Stomach (tissue), 19 donors: Measurements from ENCODE around the gene DUOX2. TPM values are rescaled to one million over a fixed set of nuclear protein-coding genes. Genes with fewer than 3 reads are reported as not detected.

ENCODE experiments used
- DNase-seq, 2 donors: peaks; one replicate each; pipeline versions ENCODE4 v3.0.0 to v3.0.0-alpha.2; 2013 to 2019
- H3K27ac ChIP-seq, 5 donors: fragments of 200-600 bp in 4 of 5; sonication (generic) in 4 of 5; one replicate each; pipeline ENCODE4 v1.5.1; 2013 to 2019; ENCODE audit warnings: mild to moderate bottlenecking in 1 of 5, moderate library complexity in 1 of 5
- H3K27me3 ChIP-seq, 3 donors: fragments of 200-600 bp; sonication (generic); one replicate each; pipeline ENCODE4 v1.5.1; 2017 to 2019; ENCODE audit warnings: mixed run types in 1 of 3
- H3K36me3 ChIP-seq, 4 donors: fragments of 200-600 bp; sonication (generic); 1 replicate in 3 of 4; 2 replicates in 1 of 4; pipeline ENCODE4 v1.5.1; 2016 to 2019
- H3K4me1 ChIP-seq, 4 donors: fragments of 200-600 bp; sonication (generic); one replicate each; pipeline ENCODE4 v1.5.1; 2016 to 2019
- H3K4me3 ChIP-seq, 4 donors: fragments of 200-600 bp; sonication (generic) in 3 of 4; one replicate each; pipeline ENCODE4 v1.5.1; 2016 to 2019; ENCODE audit warnings: mild to moderate bottlenecking in 1 of 4
- H3K9me3 ChIP-seq, 4 donors: fragments of 200-600 bp; sonication (generic); one replicate each; pipeline ENCODE4 v1.5.1; 2016 to 2019
- CTCF ChIP-seq, 7 experiments: fragments of 450-650 bp in 4 of 7; fragments of 200-600 bp in 3 of 7; sonication (generic) in 3 of 7; IDR thresholded peaks; one replicate each; pipeline ENCODE4 v1.5.1; 2016 to 2019; ENCODE audit warnings: antibody characterized with exemption in 7 of 7, control low read depth in 2 of 7, mild to moderate bottlenecking in 1 of 7
- EP300 ChIP-seq: sonication (generic); formaldehyde crosslinking; IDR thresholded peaks from one replicate; pipeline ENCODE4 v1.6.1; 2017; ENCODE audit warnings: antibody characterized with exemption
- POLR2A ChIP-seq, 4 donors: fragments of 450-650 bp; IDR thresholded peaks; one replicate each; pipeline ENCODE4 v1.6.1; 2016; ENCODE audit warnings: antibody characterized with exemption in 4 of 4, control low read depth in 2 of 4, mild to moderate bottlenecking in 1 of 4, moderate library complexity in 1 of 4
- POLR2AphosphoS5 ChIP-seq, 3 donors: sonication (generic); formaldehyde crosslinking; IDR thresholded peaks; one replicate each; pipeline ENCODE4 v1.6.1; 2016; ENCODE audit warnings: antibody characterized with exemption in 3 of 3
- WGBS, 5 donors: extraction: QIAGEN DNeasy Blood & Tissue Kit in 3 of 5; methylation state at CpG; one replicate each; pipeline versions ENCODE4 v1.1.5 to v1.1.7; 2013 to 2018; 5-methylcytosine and 5-hydroxymethylcytosine counted together
- intact Hi-C: fragments of 100-400 bp; cut with DNase I; formaldehyde crosslinking; loops from one replicate; pipeline ENCODE4 v1.15.1; 2023; ENCODE audit warnings: low total_unique reads
- long read RNA-seq, 10 donors: transcript quantifications; one replicate each; lab custom pipeline, GENCODE V29; 2026
- polyA plus RNA-seq, 3 donors: library from polyadenylated mRNA; stranded (reverse); fragments of 200-250 nt; gene quantifications; one replicate each; pipeline ENCODE4 v1.2.3, GENCODE V29; 2013
- total RNA-seq, 5 donors: library from RNA; depleted of rRNA; stranded (reverse); fragments of >200 nt; gene quantifications; one replicate each; pipeline versions ENCODE4 v1.1.0 to v1.2.3, GENCODE V29; 2014 to 2016
- donor health status: healthy with polysubstance abuse.
- donor health status: Bipolar disorder and iron deficiency.
- donor health status: healthy.

Gene DUOX2
- total RNA-seq (100 to 1,000 TPM in 2 of 5 donors, 10 to 100 TPM in 2, 1 to 10 TPM in 1; 1.2 to 445 (median 94.9) TPM), polyA plus RNA-seq (10 to 100 TPM in 2 of 3 donors, 1 to 10 TPM in 1; 6.4 to 22.9 (median 21.1) TPM)
- long read RNA-seq, donor 1, result 0 reads
- long read RNA-seq, donor 2, result 0 reads
- long read RNA-seq, donor 3, result 0 reads
- long read RNA-seq, donor 4, result 0 reads
- long read RNA-seq, donor 5, result 0 reads
- long read RNA-seq, donor 6, result 0 reads
- long read RNA-seq, donor 7, result 0 reads
- long read RNA-seq, donor 8, result 0 reads
- long read RNA-seq, donor 9, result 0 reads
- long read RNA-seq, donor 10, result 0 reads

GRCh38 chr15:45114076-45114750, at the start of gene DUOX2, which contains the start of gene DUOXA2:
TSS of gene DUOX2 (minus strand) at chr15:45114172. CDS start at chr15:45113411, 761 bp downstream.
TSS of gene DUOXA2 (plus strand) at chr15:45114326. CDS start at chr15:45114606, 280 bp downstream.
- peak within 1 kb of the TSS in 2 of 5 donors; percentile 36 to 56 for H3K27ac ChIP-seq
- no peaks in the 10 kb centered on the region for H3K9me3 ChIP-seq
- no peaks in the 10 kb centered on the region for H3K36me3 ChIP-seq
- 1 to 2% (median 2%) methylated on average over 32 to 42 of the region's 42 CpGs for WGBS, 5 donors
- intact Hi-C loops, result no loop called here
- peak in 2 of 3 donors; percentile 39 to 69 for TF ChIP-seq POLR2AphosphoS5 (IDR thresholded peaks at IDR 0.05)
- TF ChIP-seq EP300, result no peak
- peak; percentile 27 to 74 for DNase-seq
- peaks cover 36 to 99% (median 74%) of the 10 kb centered on the region in 3 donors for H3K27me3 ChIP-seq
- H3K4me3 ChIP-seq, result peak within 1 kb of the TSS; percentile 19 to 52 (median 36)
- peaks cover 38 to 62% (median 58%) of the 10 kb centered on the region in 4 donors for H3K4me1 ChIP-seq

- Histone ChIP-seq H3K27ac (peak overlapping the region in 2 of 5 donors; percentile 8 to 69), H3K36me3 (peaks cover 0 to 18% (median 2%) of the 10 kb centered on the region in 4 donors), H3K27me3 (no peaks in the 10 kb centered on the region), H3K9me3 (no peaks in the 10 kb centered on the region), H3K4me3 (no peak overlapping the region), H3K4me1 (peaks cover 22 to 45% (median 40%) of the 10 kb centered on the region in 4 donors)
- TF ChIP-seq EP300 (no peak), CTCF (IDR thresholded peaks at IDR 0.05) (no peak), POLR2AphosphoS5 (IDR thresholded peaks at IDR 0.05) (no peak), POLR2A (IDR thresholded peaks at IDR 0.05) (no peak)
- 81 to 91% (median 85%) methylated on average over 9 of the region's 9 CpGs for WGBS, 5 donors
- intact Hi-C loops, result no loop called here
- DNase-seq, result no peak
These were observed 49.5 kb upstream of the DUOX2 start for GRCh38 chr15:45163508-45163856.

- TF ChIP-seq POLR2AphosphoS5 (IDR thresholded peaks at IDR 0.05), result peak in 1 of 3 donors; percentile 61
- no peak for TF ChIP-seq EP300
- no peak for TF ChIP-seq POLR2A (IDR thresholded peaks at IDR 0.05)
- TF ChIP-seq CTCF (IDR thresholded peaks at IDR 0.05), result peak in 5 of 7 experiments; percentile 58 to 88 (median 80)
- Histone ChIP-seq H3K4me3 (no peak overlapping the region), H3K27ac (peak overlapping the region in 4 of 5 donors; percentile 3 to 69 (median 38)), H3K9me3 (no peaks in the 10 kb centered on the region), H3K27me3 (no peaks in the 10 kb centered on the region), H3K36me3 (peaks cover 0 to 18% (median 2%) of the 10 kb centered on the region in 4 donors), H3K4me1 (peaks cover 22 to 40% (median 37%) of the 10 kb centered on the region in 4 donors)
- intact Hi-C loops, result no loop called here
- WGBS, 5 donors, result 8 to 18% (median 11%) methylated on average over 6 to 7 of the region's 7 CpGs
- peak; percentile 79 to 94 for DNase-seq
These were observed 49.0 kb upstream of the DUOX2 start for GRCh38 chr15:45162771-45163507.

GRCh38 chr15:45161666-45162065, 47.7 kb upstream of the DUOX2 start:
- Histone ChIP-seq H3K4me3 (no peak overlapping the region), H3K36me3 (peaks cover 0 to 21% (median 4%) of the 10 kb centered on the region in 4 donors), H3K27ac (no peak overlapping the region), H3K9me3 (no peaks in the 10 kb centered on the region), H3K4me1 (peaks cover 21 to 34% (median 27%) of the 10 kb centered on the region in 4 donors), H3K27me3 (no peaks in the 10 kb centered on the region)
- TF ChIP-seq EP300 (no peak), CTCF (IDR thresholded peaks at IDR 0.05) (no peak), POLR2AphosphoS5 (IDR thresholded peaks at IDR 0.05) (no peak), POLR2A (IDR thresholded peaks at IDR 0.05) (no peak)
- intact Hi-C loops, result no loop called here
- 89 to 96% (median 92%) methylated on average over 7 to 14 of the region's 14 CpGs for WGBS, 5 donors
- no peak for DNase-seq
